Upper lobe of right lung (tissue), 1 donor: Measurements from ENCODE around the gene TMEM116. TPM values are rescaled to one million over a fixed set of nuclear protein-coding genes. Genes with fewer than 3 reads are reported as not detected.

ENCODE experiments used
- ATAC-seq: fragments of 200-7000 bp; cut with Tn5 transposase; one replicate; pipeline ENCODE4 v1.9.1; 2020; ENCODE audit warnings: mild to moderate bottlenecking, moderate library complexity
- DNase-seq: peaks from one replicate; pipeline ENCODE4 v3.0.0-alpha.2; 2020
- H3K27ac ChIP-seq: fragments of 200-600 bp; one replicate; pipeline ENCODE4 v1.8.0; 2022
- H3K27me3 ChIP-seq: fragments of 200-600 bp; one replicate; pipeline ENCODE4 v1.8.0; 2022; ENCODE audit warnings: mild to moderate bottlenecking
- H3K36me3 ChIP-seq: fragments of 200-600 bp; one replicate; pipeline ENCODE4 v1.8.0; 2022
- H3K4me1 ChIP-seq: fragments of 200-600 bp; one replicate; pipeline ENCODE4 v1.8.0; 2022
- H3K4me3 ChIP-seq: fragments of 200-600 bp; one replicate; pipeline ENCODE4 v1.8.0; 2022; ENCODE audit warnings: mild to moderate bottlenecking
- H3K9me3 ChIP-seq: fragments of 200-600 bp; one replicate; pipeline ENCODE4 v1.8.0; 2022
- CTCF ChIP-seq: fragments of 200-600 bp; IDR thresholded peaks from one replicate; pipeline ENCODE4 v1.8.0; 2022; ENCODE audit warnings: antibody characterized with exemption
- intact Hi-C: fragments of 100-400 bp; cut with DNase I; formaldehyde crosslinking; loops from one replicate; pipeline ENCODE4 v1.11.0; 2022
- total RNA-seq: library from RNA; stranded (reverse); fragmentation: NEBNext Ultra II Directional; extraction: Animal tissue kit (Norgen Biotek cat#: 25700); gene quantifications from one replicate; pipeline ENCODE4 v1.2.1, GENCODE V29; 2021
- donor health status: DM: no; HTN: yes; CAD: no; lungs with severe emphysema.

Gene TMEM116
- total RNA-seq, 1 donor from 2014 or later, result 23.4 TPM

- DNase-seq (no peak), ATAC-seq (no peak)
- intact Hi-C loops, result no loop called here
- H3K27ac ChIP-seq, result no peak overlapping the region
- H3K36me3 ChIP-seq, result peaks cover 86% of the 10 kb centered on the region
- H3K9me3 ChIP-seq, result no peaks in the 10 kb centered on the region
- no peaks in the 10 kb centered on the region for H3K27me3 ChIP-seq
- H3K4me1 ChIP-seq, result no peaks in the 10 kb centered on the region
- H3K4me3 ChIP-seq, result no peak overlapping the region
- TF ChIP-seq CTCF, result no peak
Measured at GRCh38 chr12:112032292-112032691, 19.3 kb upstream of the TMEM116 start.

GRCh38 chr12:112031472-112031871 is 18.5 kb upstream of the TMEM116 start:
- Histone ChIP-seq H3K36me3 (peaks cover 78% of the 10 kb centered on the region), H3K4me3 (no peak overlapping the region), H3K4me1 (no peaks in the 10 kb centered on the region), H3K27me3 (no peaks in the 10 kb centered on the region), H3K9me3 (no peaks in the 10 kb centered on the region), H3K27ac (no peak overlapping the region)
- TF ChIP-seq CTCF, result no peak
- DNase-seq (no peak), ATAC-seq (no peak)
- intact Hi-C loops, result no loop called here

- Histone ChIP-seq H3K4me1 (peaks cover 4% of the 10 kb centered on the region), H3K9me3 (no peaks in the 10 kb centered on the region), H3K27me3 (no peaks in the 10 kb centered on the region), H3K4me3 (no peak overlapping the region), H3K36me3 (peaks cover 68% of the 10 kb centered on the region), H3K27ac (no peak overlapping the region)
- DNase-seq (no peak), ATAC-seq (no peak)
- intact Hi-C loops, result no loop called here
- TF ChIP-seq CTCF, result no peak
Measured at GRCh38 chr12:112029301-112029700, 16.3 kb upstream of the TMEM116 start.

- H3K4me3 ChIP-seq, result no peak overlapping the region
- peaks cover 4% of the 10 kb centered on the region for H3K4me1 ChIP-seq
- DNase-seq (no peak), ATAC-seq (no peak)
- no peak overlapping the region for H3K27ac ChIP-seq
- H3K36me3 ChIP-seq, result peaks cover 61% of the 10 kb centered on the region
- H3K27me3 ChIP-seq, result no peaks in the 10 kb centered on the region
- intact Hi-C loops, result no loop called here
- H3K9me3 ChIP-seq, result no peaks in the 10 kb centered on the region
- TF ChIP-seq CTCF, result no peak
Measured at GRCh38 chr12:112025808-112026375, 12.9 kb upstream of the TMEM116 start.

GRCh38 chr12:112023759-112024396 is 10.9 kb upstream of the TMEM116 start:
- H3K36me3 ChIP-seq, result peaks cover 59% of the 10 kb centered on the region
- intact Hi-C loops, result no loop called here
- ATAC-seq, result no peak
- H3K9me3 ChIP-seq, result no peaks in the 10 kb centered on the region
- no peak overlapping the region for H3K27ac ChIP-seq
- no peak for DNase-seq
- H3K4me3 ChIP-seq, result no peak overlapping the region
- TF ChIP-seq CTCF, result no peak
- H3K4me1 ChIP-seq, result peaks cover 4% of the 10 kb centered on the region
- no peaks in the 10 kb centered on the region for H3K27me3 ChIP-seq
